Liver (tissue), 9 donors: ENCODE data around the gene ZSCAN18. TPM values are rescaled to one million over a fixed set of nuclear protein-coding genes. Genes with fewer than 3 reads are reported as not detected.

Experiments
- DNase-seq: peaks from one replicate; pipeline ENCODE4 v3.0.0-alpha.2; 2017; ENCODE audit warnings: low spot score
- H3K27ac ChIP-seq, 2 donors: one replicate each; pipeline ENCODE4 v1.7.0; 2013; ENCODE audit warnings: inconsistent platforms in 2 of 2, low read length in 2 of 2, control low read depth in 1 of 2, low read depth in 1 of 2, mild to moderate bottlenecking in 1 of 2
- H3K27me3 ChIP-seq, 4 donors: one replicate each; pipeline versions ENCODE4 v1.6.1 to v1.7.0; 2013; ENCODE audit warnings: low read length in 3 of 4, inconsistent platforms in 1 of 4, mild to moderate bottlenecking in 1 of 4, moderate library complexity in 1 of 4; ENCODE audit not compliant: control insufficient read depth in 4 of 4, insufficient read depth in 4 of 4
- H3K36me3 ChIP-seq, 4 donors: one replicate each; pipeline versions ENCODE4 v1.6.1 to v1.7.0; 2013; ENCODE audit warnings: low read length in 3 of 4, mild to moderate bottlenecking in 3 of 4, low read depth in 1 of 4, moderate library complexity in 1 of 4; ENCODE audit not compliant: control insufficient read depth in 4 of 4, insufficient read depth in 3 of 4
- H3K4me1 ChIP-seq, 4 donors: one replicate each; pipeline versions ENCODE4 v1.6.1 to v1.7.0; 2013; ENCODE audit warnings: low read length in 3 of 4, mild to moderate bottlenecking in 3 of 4, moderate library complexity in 1 of 4; ENCODE audit not compliant: control insufficient read depth in 4 of 4, insufficient read depth in 4 of 4
- H3K4me3 ChIP-seq, 3 donors: one replicate each; pipeline versions ENCODE4 v1.6.1 to v1.7.0; 2013; ENCODE audit warnings: low read length in 3 of 3, control low read depth in 1 of 3, low read depth in 1 of 3, mild to moderate bottlenecking in 1 of 3
- H3K9ac ChIP-seq, 2 donors: one replicate each; pipeline ENCODE4 v1.7.0; 2013; ENCODE audit warnings: low read length in 2 of 2, mild to moderate bottlenecking in 2 of 2, moderate library complexity in 2 of 2, control low read depth in 1 of 2, low read depth in 1 of 2
- H3K9me3 ChIP-seq, 4 donors: one replicate each; pipeline versions ENCODE4 v1.6.1 to v1.7.0; 2013; ENCODE audit warnings: low read length in 3 of 4; ENCODE audit not compliant: control insufficient read depth in 4 of 4
- ATF3 ChIP-seq: IDR thresholded peaks from 2 replicates; pipeline ENCODE4 v1.6.1; 2016; ENCODE audit warnings: antibody characterized with exemption
- CTCF ChIP-seq: fragments of 150-350 bp; IDR thresholded peaks from 2 replicates; pipeline ENCODE4 v1.5.1; 2017; ENCODE audit warnings: improper control_type of control experiment, low read depth, low read length; ENCODE audit not compliant: missing input control
- EGR1 ChIP-seq, 2 donors: IDR thresholded peaks; 2 replicates each; pipeline ENCODE4 v1.6.1; 2016 to 2018; ENCODE audit warnings: antibody characterized with exemption in 2 of 2, low read depth in 2 of 2
- FOXA1 ChIP-seq: IDR thresholded peaks from 2 replicates; pipeline ENCODE4 v1.6.1; 2016; ENCODE audit warnings: antibody characterized with exemption
- GABPA ChIP-seq, 2 donors: IDR thresholded peaks in 1 of 2; conservative IDR thresholded peaks in 1 of 2; 2 replicates each; pipeline ENCODE4 v1.6.1; 2016; ENCODE audit warnings: antibody characterized with exemption in 2 of 2, mild to moderate bottlenecking in 1 of 2, moderate library complexity in 1 of 2
- HNF4G ChIP-seq: IDR thresholded peaks from 2 replicates; pipeline ENCODE4 v1.6.1; 2016; ENCODE audit warnings: antibody characterized with exemption
- JUND ChIP-seq, 2 donors: IDR thresholded peaks; 2 replicates each; pipeline ENCODE4 v1.6.1; 2016; ENCODE audit warnings: antibody characterized with exemption in 2 of 2
- MAX ChIP-seq: IDR thresholded peaks from 2 replicates; pipeline ENCODE4 v1.6.1; 2016; ENCODE audit warnings: antibody characterized with exemption
- NR2F2 ChIP-seq: IDR thresholded peaks from 2 replicates; pipeline ENCODE4 v1.6.1; 2016; ENCODE audit warnings: antibody characterized with exemption
- RXRA ChIP-seq, 2 donors: IDR thresholded peaks; 2 replicates each; pipeline ENCODE4 v1.6.1; 2017 to 2018; ENCODE audit warnings: antibody characterized with exemption in 2 of 2, mild to moderate bottlenecking in 1 of 2
- SP1 ChIP-seq: IDR thresholded peaks from 2 replicates; pipeline ENCODE4 v1.6.1; 2018; ENCODE audit warnings: antibody characterized with exemption, mild to moderate bottlenecking
- TAF1 ChIP-seq: conservative IDR thresholded peaks from 2 replicates; pipeline ENCODE4 v1.6.1; 2016; ENCODE audit warnings: antibody characterized with exemption, mild to moderate bottlenecking
- YY1 ChIP-seq: IDR thresholded peaks from 2 replicates; pipeline ENCODE4 v1.6.1; 2016; ENCODE audit warnings: antibody characterized with exemption, mild to moderate bottlenecking
- ZBTB33 ChIP-seq: IDR thresholded peaks from 2 replicates; pipeline ENCODE4 v1.6.1; 2016; ENCODE audit warnings: antibody characterized with exemption
- WGBS: extraction: QIAGEN DNeasy Blood & Tissue Kit; methylation state at CpG from one replicate; pipeline ENCODE4 v1.1.7; 2013; 5-methylcytosine and 5-hydroxymethylcytosine counted together
- polyA plus RNA-seq, 2 donors: library from polyadenylated mRNA; stranded (reverse) in 1 of 2; unstranded in 1 of 2; fragments of 200-250 nt in 1 of 2; fragments of >200 nt in 1 of 2; fragmentation: Nextera tagmentation in 1 of 2; extraction: Ambion mirVana in 1 of 2; gene quantifications; one replicate each; pipeline versions ENCODE4 v1.2.1 to v1.2.3, GENCODE V29; 2013 to 2015
- total RNA-seq, 2 donors: library from RNA; depleted of rRNA; stranded (reverse); fragments of >200 nt; gene quantifications; one replicate each; pipeline ENCODE4 v1.2.3, GENCODE V29; 2014
- donor health status: healthy.
- donor health status: healthy.
- donor health status: healthy.
- donor health status: healthy.
- donor health status: healthy.

The ZSCAN18 gene
- total and polyA plus RNA-seq, 4 donors: 2.1 to 21.7 (median 11.7) TPM

- peaks cover 39 to 93% (median 58%) of the 10 kb centered on the region in 4 donors for H3K9me3 ChIP-seq
- peaks cover 23 to 75% (median 53%) of the 10 kb centered on the region in 4 donors for H3K36me3 ChIP-seq
- no peak for DNase-seq
- WGBS: 95% methylated on average over 1 of the region's 1 CpG
- H3K4me1 ChIP-seq: no peaks in the 10 kb centered on the region
- no peak overlapping the region for H3K27ac ChIP-seq
- TF ChIP-seq SP1 (no peak), HNF4G (no peak), GABPA (IDR thresholded peaks at IDR 0.05 in 1 of 2, conservative IDR thresholded peaks at IDR 0.05 in 1 of 2) (no peak), CTCF (no peak)
- no peak overlapping the region for H3K9ac ChIP-seq
- peak overlapping the region in 2 of 3 donors; percentile 1 to 35 for H3K4me3 ChIP-seq
- no peaks in the 10 kb centered on the region for H3K27me3 ChIP-seq
These were observed 36.2 kb upstream of the ZSCAN18 start for GRCh38 chr19:58134244-58134643.

GRCh38 chr19:58129284-58129683, 31.3 kb upstream of the ZSCAN18 start:
- H3K9ac ChIP-seq: no peak overlapping the region
- 97% methylated on average over 3 of the region's 3 CpGs for WGBS
- TF ChIP-seq CTCF (no peak), YY1 (no peak), MAX (no peak), ZBTB33 (no peak), EGR1 (IDR thresholded peaks at IDR 0.05; ENCODE audit: low read depth in 2 of 2) (no peak), GABPA (IDR thresholded peaks at IDR 0.05 in 1 of 2, conservative IDR thresholded peaks at IDR 0.05 in 1 of 2) (no peak), FOXA1 (no peak), RXRA (IDR thresholded peaks at IDR 0.05) (no peak), TAF1 (no peak), ATF3 (no peak), NR2F2 (no peak), HNF4G (no peak), JUND (IDR thresholded peaks at IDR 0.05) (no peak)
- no peak for DNase-seq
- peaks cover 13 to 57% (median 48%) of the 10 kb centered on the region in 4 donors for H3K36me3 ChIP-seq
- no peaks in the 10 kb centered on the region for H3K27me3 ChIP-seq
- H3K27ac ChIP-seq: no peak overlapping the region
- H3K9me3 ChIP-seq: peaks cover 67 to 95% (median 75%) of the 10 kb centered on the region in 4 donors
- peak overlapping the region in 2 of 3 donors; percentile 66 to 80 for H3K4me3 ChIP-seq
- H3K4me1 ChIP-seq: no peaks in the 10 kb centered on the region
